Neuronal stem cell (in vitro differentiated cells): ENCODE measurements around the gene NECAB3.

Experiments used
- DNase-seq: peaks from one replicate; pipeline ENCODE4 v3.0.0-alpha.2; 2013; ENCODE audit warnings: low spot score
- H2AFZ ChIP-seq: one replicate; pipeline ENCODE4 v1.6.1; 2013; ENCODE audit warnings: mild to moderate bottlenecking, low read length, inconsistent platforms
- H2AK5ac ChIP-seq: 2 replicates; pipeline ENCODE4 v1.6.1; 2013; ENCODE audit warnings: low read depth, mild to moderate bottlenecking, inconsistent platforms, low read length, moderate library complexity, mixed read lengths
- H2BK120ac ChIP-seq: 2 replicates; pipeline ENCODE4 v1.6.1; 2013; ENCODE audit warnings: low read depth, mild to moderate bottlenecking, inconsistent platforms, low read length, moderate library complexity, mixed read lengths
- H2BK12ac ChIP-seq: one replicate; pipeline ENCODE4 v1.6.1; 2013; ENCODE audit warnings: low read length, inconsistent platforms
- H2BK15ac ChIP-seq: 2 replicates; pipeline ENCODE4 v1.6.1; 2013; ENCODE audit warnings: mild to moderate bottlenecking, low read length, inconsistent platforms, mixed read lengths
- H2BK5ac ChIP-seq: one replicate; pipeline ENCODE4 v1.6.1; 2013; ENCODE audit warnings: inconsistent platforms, mild to moderate bottlenecking, low read length, moderate library complexity
- H3K14ac ChIP-seq: one replicate; pipeline ENCODE4 v1.6.1; 2013; ENCODE audit warnings: low read length, inconsistent platforms
- H3K18ac ChIP-seq: 2 replicates; pipeline ENCODE4 v1.6.1; 2013; ENCODE audit warnings: low read length, inconsistent platforms
- H3K23ac ChIP-seq: 2 replicates; pipeline ENCODE4 v1.6.1; 2013; ENCODE audit warnings: low read depth, mild to moderate bottlenecking, mixed read lengths, low read length, inconsistent platforms; ENCODE audit not compliant: poor library complexity
- H3K27ac ChIP-seq: replicated peaks from 3 replicates; pipeline ENCODE4 v1.5.1; 2013; ENCODE audit warnings: low read length, inconsistent platforms
- H3K27me3 ChIP-seq, 3 experiments: 2 replicates each; pipeline ENCODE4 v1.6.1; 2013; ENCODE audit warnings: low read length in 3 of 3, mild to moderate bottlenecking in 2 of 3, inconsistent platforms in 1 of 3, low read depth in 1 of 3, mixed read lengths in 1 of 3, moderate library complexity in 1 of 3; ENCODE audit not compliant: control insufficient read depth in 3 of 3, insufficient read depth in 3 of 3
- H3K36me3 ChIP-seq, 2 donors: replicated peaks in 1 of 2; 2 replicates each; pipeline ENCODE4 v1.6.1; 2013; ENCODE audit warnings: low read length in 2 of 2; ENCODE audit not compliant: control insufficient read depth in 2 of 2, insufficient read depth in 2 of 2
- H3K4ac ChIP-seq: 2 replicates; pipeline ENCODE4 v1.6.1; 2013; ENCODE audit warnings: inconsistent platforms, mild to moderate bottlenecking, low read length, moderate library complexity
- H3K4me1 ChIP-seq, 2 donors: 1 replicate in 1 of 2; 2 replicates in 1 of 2; pipeline ENCODE4 v1.6.1; 2013; ENCODE audit warnings: low read length in 2 of 2, low read depth in 1 of 2; ENCODE audit not compliant: control insufficient read depth in 2 of 2, insufficient read depth in 1 of 2
- H3K4me2 ChIP-seq: one replicate; pipeline ENCODE4 v1.6.1; 2013; ENCODE audit warnings: mild to moderate bottlenecking, low read length, inconsistent platforms; ENCODE audit not compliant: insufficient read depth, poor library complexity, severe bottlenecking
- H3K4me3 ChIP-seq, 2 donors: 2 replicates each; pipeline ENCODE4 v1.5.1; 2013; ENCODE audit warnings: low read length in 2 of 2, mild to moderate bottlenecking in 2 of 2, inconsistent platforms in 1 of 2, moderate library complexity in 1 of 2
- H3K79me1 ChIP-seq: one replicate; pipeline ENCODE4 v1.6.1; 2013; ENCODE audit warnings: low read depth, mild to moderate bottlenecking, inconsistent platforms, low read length, moderate library complexity
- H3K9ac ChIP-seq: one replicate; pipeline ENCODE4 v1.6.1; 2013; ENCODE audit warnings: mild to moderate bottlenecking, low read depth, low read length, inconsistent platforms; ENCODE audit not compliant: poor library complexity
- H3K9me3 ChIP-seq, 2 donors: replicated peaks in 1 of 2; 2 replicates each; pipeline versions ENCODE3 to v1.6.1; 2013; ENCODE audit warnings: low read length in 2 of 2, mild to moderate bottlenecking in 2 of 2, inconsistent platforms in 1 of 2, low read depth in 1 of 2, mixed read lengths in 1 of 2, moderate library complexity in 1 of 2; ENCODE audit not compliant: control insufficient read depth in 2 of 2, insufficient read depth in 1 of 2
- H4K8ac ChIP-seq: one replicate; pipeline ENCODE4 v1.6.1; 2013; ENCODE audit warnings: low read depth, mild to moderate bottlenecking, inconsistent platforms, low read length, moderate library complexity
- H4K91ac ChIP-seq: one replicate; pipeline ENCODE4 v1.6.1; 2013; ENCODE audit warnings: low read length, low read depth, mild to moderate bottlenecking, inconsistent platforms; ENCODE audit not compliant: poor library complexity
- WGBS, 2 donors: extraction: QIAGEN DNeasy Blood & Tissue Kit; methylation state at CpG; one replicate each; pipeline ENCODE4 v1.1.7; 2013; ENCODE audit warnings: missing lambda C conversion rate in 2 of 2, mixed read lengths in 1 of 2; ENCODE audit not compliant: insufficient read length in 2 of 2, insufficient replicate concordance in 1 of 2; ENCODE audit errors: extremely low coverage in 2 of 2; 5-methylcytosine and 5-hydroxymethylcytosine counted together

Gene NECAB3

DNA sequence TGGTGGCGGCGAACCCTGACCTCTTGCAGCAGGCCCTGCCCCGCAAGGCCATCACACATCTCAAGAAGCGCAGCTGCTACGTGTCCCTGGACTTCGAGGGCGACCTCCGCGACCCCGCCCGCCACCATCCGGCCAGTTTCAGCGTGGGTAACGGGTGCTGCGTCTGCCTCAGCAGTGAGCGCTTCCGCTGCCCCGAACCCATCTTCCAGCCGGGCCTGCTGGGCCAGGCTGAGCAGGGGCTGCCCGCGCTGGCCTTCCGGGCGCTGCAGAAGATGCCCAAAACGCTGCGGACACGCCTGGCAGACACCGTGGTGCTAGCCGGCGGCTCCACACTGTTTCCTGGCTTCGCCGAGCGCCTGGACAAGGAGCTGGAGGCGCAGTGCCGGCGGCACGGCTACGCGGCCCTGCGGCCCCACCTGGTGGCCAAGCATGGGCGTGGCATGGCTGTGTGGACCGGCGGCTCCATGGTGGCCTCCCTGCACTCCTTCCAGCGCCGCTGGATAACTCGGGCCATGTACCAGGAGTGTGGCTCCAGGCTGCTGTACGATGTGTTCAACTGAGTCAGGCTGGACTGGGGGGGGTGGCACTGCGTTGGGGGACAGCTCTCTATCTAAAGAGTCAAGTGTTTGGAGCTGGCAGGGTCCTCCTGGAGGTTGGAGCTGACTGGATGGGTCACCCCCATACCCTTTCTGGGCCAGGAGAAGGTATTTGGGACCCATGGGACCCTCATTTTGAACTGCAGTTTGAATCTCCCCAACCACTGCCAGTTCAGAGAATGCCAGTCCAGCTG is 6.4 kb downstream of the NECAB3 start:
- H2BK120ac ChIP-seq = no peak overlapping the region
- peak overlapping the region; percentile 86 for H2BK12ac ChIP-seq
- no peak overlapping the region for H2AFZ ChIP-seq
- H3K4me3 ChIP-seq = peak overlapping the region in 1 of 2 donors; percentile 74
- no peak overlapping the region for H3K14ac ChIP-seq
- H3K23ac ChIP-seq = peak overlapping the region; percentile 86
- peak overlapping the region; percentile 69 for H3K18ac ChIP-seq
- no peaks in the 10 kb centered on the region for H3K9me3 ChIP-seq
- H3K4ac ChIP-seq = no peak overlapping the region
- H2AK5ac ChIP-seq = peak overlapping the region; percentile 85
- no peak overlapping the region for H2BK15ac ChIP-seq
- no peak for DNase-seq
- H4K8ac ChIP-seq = no peak overlapping the region
- peaks cover 0 to 4% (median 0%) of the 10 kb centered on the region in 3 experiments for H3K27me3 ChIP-seq
- peaks cover 11 to 13% of the 10 kb centered on the region in 2 donors for H3K4me1 ChIP-seq
- H4K91ac ChIP-seq = no peak overlapping the region
- WGBS, 2 donors = no CpG with 5 or more reads among the region's 47 CpGs
- H3K27ac ChIP-seq = no peak overlapping the region
- no peak overlapping the region for H2BK5ac ChIP-seq
- H3K79me1 ChIP-seq = no peaks in the 10 kb centered on the region
- peak overlapping the region; percentile 55 for H3K4me2 ChIP-seq
- H3K36me3 ChIP-seq = peaks cover 4 to 40% of the 10 kb centered on the region in 2 donors
- peak overlapping the region; percentile 82 for H3K9ac ChIP-seq

DNA sequence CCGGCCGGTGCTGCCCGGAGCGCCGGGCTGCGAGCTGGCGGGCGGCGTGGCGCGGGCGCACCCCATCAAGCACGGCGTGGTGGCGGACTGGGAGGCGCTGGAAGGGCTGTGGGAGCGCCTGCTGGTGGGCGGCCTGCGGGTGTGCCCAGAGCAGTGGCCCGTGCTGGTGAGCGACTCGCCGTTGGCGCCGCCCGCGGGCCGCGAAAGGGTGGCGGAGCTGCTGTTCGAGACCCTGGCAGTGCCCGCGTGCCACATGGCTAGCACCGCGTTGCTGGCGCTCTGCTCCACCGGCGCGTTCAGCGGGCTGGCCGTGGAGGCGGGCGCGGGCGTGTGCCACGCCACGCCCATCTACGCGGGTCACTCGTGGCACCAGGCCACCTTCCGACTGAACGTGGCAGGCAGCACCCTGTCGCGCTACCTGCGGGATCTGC is 7.0 kb downstream of the NECAB3 start:
- peak overlapping the region; percentile 69 for H3K18ac ChIP-seq
- no peak overlapping the region for H3K4ac ChIP-seq
- no peak overlapping the region for H2BK120ac ChIP-seq
- H3K23ac ChIP-seq = peak overlapping the region; percentile 86
- H3K4me1 ChIP-seq = peaks cover 8 to 10% of the 10 kb centered on the region in 2 donors
- H3K9ac ChIP-seq = peak overlapping the region; percentile 82
- no peak overlapping the region for H2AFZ ChIP-seq
- H4K91ac ChIP-seq = no peak overlapping the region
- no peaks in the 10 kb centered on the region for H3K79me1 ChIP-seq
- no CpG with 5 or more reads among the region's 55 CpGs for WGBS, 2 donors
- no peak for DNase-seq
- H2BK5ac ChIP-seq = no peak overlapping the region
- H3K27ac ChIP-seq = no peak overlapping the region
- H2BK15ac ChIP-seq = no peak overlapping the region
- H3K14ac ChIP-seq = no peak overlapping the region
- peak overlapping the region in 1 of 2 donors; percentile 74 for H3K4me3 ChIP-seq
- no peak overlapping the region for H4K8ac ChIP-seq
- H3K27me3 ChIP-seq = peaks cover 0 to 4% (median 0%) of the 10 kb centered on the region in 3 experiments
- H2BK12ac ChIP-seq = peak overlapping the region; percentile 86
- peaks cover 4 to 40% of the 10 kb centered on the region in 2 donors for H3K36me3 ChIP-seq
- peak overlapping the region; percentile 55 for H3K4me2 ChIP-seq
- H2AK5ac ChIP-seq = peak overlapping the region; percentile 85
- H3K9me3 ChIP-seq = no peaks in the 10 kb centered on the region

DNA sequence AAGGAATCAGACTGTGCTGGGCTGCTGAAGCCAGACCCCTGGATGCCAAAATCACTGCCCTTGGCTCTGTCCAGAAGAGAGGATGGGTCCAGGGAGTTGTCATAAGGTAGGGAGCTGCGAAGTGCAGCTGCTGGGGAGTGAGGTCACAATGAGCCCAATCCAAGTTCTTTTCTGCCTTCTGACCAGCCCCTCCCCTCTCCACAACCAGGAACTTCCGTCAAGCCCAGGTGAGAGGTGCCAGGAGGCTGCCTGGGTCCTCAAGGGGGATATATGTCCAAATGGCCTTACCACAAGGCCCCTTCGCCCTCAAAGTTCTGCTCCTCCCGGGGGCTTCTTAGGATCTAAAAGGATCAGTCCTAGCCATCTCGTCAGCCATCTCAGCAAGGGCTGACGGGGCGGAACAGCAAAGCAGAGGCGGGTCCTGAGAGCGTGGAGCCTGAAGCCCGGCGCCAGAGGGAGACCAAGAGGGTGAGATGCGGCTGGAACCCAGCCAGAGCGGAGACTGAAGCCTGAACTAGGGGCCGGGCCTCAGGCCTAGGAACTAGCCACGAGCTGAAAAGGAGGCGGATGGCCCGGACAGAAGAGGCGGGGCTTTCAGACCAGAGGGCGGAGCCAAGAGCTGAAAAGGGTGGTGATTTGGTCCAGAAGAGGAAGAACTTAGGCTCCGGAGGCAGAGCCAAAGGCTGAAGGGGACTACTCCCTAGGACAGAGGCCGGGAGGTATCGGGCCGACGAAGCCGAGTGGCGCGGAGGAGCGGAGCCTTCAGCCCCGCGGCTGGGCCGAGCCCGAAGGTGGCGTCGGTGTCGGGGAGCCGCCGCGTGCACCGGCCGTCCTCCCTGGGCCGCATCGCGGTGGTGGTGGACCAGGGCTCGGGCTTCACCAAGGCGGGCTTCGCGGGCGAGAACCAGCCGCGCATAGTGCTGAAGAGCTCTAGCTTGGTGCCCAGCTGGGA is 7.7 kb downstream of the NECAB3 start, which contains the start of gene ACTL10:
Gene ACTL10, plus strand, starts transcription at position 651 of the 952 bp plus-strand sequence. CDS start 555 bp downstream, outside the sequence.
- Histone ChIP-seq H3K27ac (peak within 1 kb of the TSS; percentile 1), H3K9me3 (no peaks in the 10 kb centered on the region), H3K36me3 (peaks cover 2 to 33% of the 10 kb centered on the region in 2 donors), H2BK120ac (no peak within 1 kb of the TSS), H4K91ac (no peak within 1 kb of the TSS), H3K23ac (peak within 1 kb of the TSS; percentile 86), H3K14ac (no peak within 1 kb of the TSS), H3K79me1 (no peaks in the 10 kb centered on the region), H3K18ac (peak within 1 kb of the TSS; percentile 69), H2AFZ (no peak within 1 kb of the TSS), H2AK5ac (peak within 1 kb of the TSS; percentile 85), H4K8ac (no peak within 1 kb of the TSS), H2BK5ac (no peak within 1 kb of the TSS), H2BK15ac (no peak within 1 kb of the TSS), H3K4me3 (peak within 1 kb of the TSS in 1 of 2 donors; percentile 74), H3K4me2 (peak within 1 kb of the TSS; percentile 55), H3K4ac (no peak within 1 kb of the TSS), H3K9ac (peak within 1 kb of the TSS; percentile 82), H3K4me1 (peaks cover 5 to 10% of the 10 kb centered on the region in 2 donors), H2BK12ac (peak within 1 kb of the TSS; percentile 86), H3K27me3 (peaks cover 0 to 4% (median 0%) of the 10 kb centered on the region in 3 experiments)
- peak; percentile 77 for DNase-seq
- no CpG with 5 or more reads among the region's 50 CpGs for WGBS, 2 donors
